ENCODE data around the gene SAMD14.

DNA sequence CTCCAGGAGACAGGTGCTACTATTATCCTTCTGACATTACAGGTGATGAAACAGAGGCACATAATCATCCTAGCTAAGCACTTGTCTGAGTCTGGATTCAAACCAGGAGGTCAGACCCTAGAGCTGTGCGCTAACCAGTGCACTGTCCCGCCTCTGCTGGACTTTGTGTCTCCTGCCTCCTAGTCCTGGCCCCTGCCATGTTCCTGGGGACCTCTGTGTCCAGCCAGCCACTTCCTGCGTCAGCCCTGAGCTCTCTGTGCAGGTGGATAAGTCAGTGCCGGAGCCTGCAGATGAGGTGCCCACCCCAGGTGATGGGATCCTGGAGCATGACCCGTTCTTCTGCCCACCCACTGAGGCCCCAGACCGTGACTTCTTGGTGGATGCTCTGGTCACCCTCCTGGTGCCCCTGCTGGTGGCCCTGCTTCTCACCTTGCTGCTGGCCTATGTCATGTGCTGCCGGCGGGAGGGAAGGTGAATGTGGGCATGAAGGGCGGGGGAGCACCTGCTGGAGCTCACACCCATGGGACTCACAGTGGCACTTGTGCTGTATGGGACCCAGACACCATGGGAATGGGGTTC lies 40.0 kb upstream of the SAMD14 start:
- TF ChIP-seq, protein P1, sequence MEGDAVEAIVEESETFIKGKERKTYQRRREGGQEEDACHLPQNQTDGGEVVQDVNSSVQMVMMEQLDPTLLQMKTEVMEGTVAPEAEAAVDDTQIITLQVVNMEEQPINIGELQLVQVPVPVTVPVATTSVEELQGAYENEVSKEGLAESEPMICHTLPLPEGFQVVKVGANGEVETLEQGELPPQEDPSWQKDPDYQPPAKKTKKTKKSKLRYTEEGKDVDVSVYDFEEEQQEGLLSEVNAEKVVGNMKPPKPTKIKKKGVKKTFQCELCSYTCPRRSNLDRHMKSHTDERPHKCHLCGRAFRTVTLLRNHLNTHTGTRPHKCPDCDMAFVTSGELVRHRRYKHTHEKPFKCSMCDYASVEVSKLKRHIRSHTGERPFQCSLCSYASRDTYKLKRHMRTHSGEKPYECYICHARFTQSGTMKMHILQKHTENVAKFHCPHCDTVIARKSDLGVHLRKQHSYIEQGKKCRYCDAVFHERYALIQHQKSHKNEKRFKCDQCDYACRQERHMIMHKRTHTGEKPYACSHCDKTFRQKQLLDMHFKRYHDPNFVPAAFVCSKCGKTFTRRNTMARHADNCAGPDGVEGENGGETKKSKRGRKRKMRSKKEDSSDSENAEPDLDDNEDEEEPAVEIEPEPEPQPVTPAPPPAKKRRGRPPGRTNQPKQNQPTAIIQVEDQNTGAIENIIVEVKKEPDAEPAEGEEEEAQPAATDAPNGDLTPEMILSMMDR (conservative IDR thresholded peaks at IDR 0.05 in 1 of 2, IDR thresholded peaks at IDR 0.05 in 1 of 2; ENCODE audit: extremely low read depth in 1 of 2, insufficient read depth in 1 of 2, low read depth in 1 of 2, low read length in 2 of 2) = no peak
- TF ChIP-seq EZH2 (IDR thresholded peaks at IDR 0.05; ENCODE audit: borderline replicate concordance, low read length) = no peak

All from mammary epithelial cell (primary cell).